Measurements from ENCODE around the gene PHF8.

Gene PHF8

GRCh38 chrX:54012830-54013500, 31.3 kb downstream of the PHF8 start:
- no peak for DNase-seq

- DNase-seq = no peak
These were observed 36.6 kb downstream of the PHF8 start for GRCh38 chrX:54007682-54008081.

- DNase-seq = no peak
These were observed 46.5 kb downstream of the PHF8 start for GRCh38 chrX:53997724-53998123.

DNA sequence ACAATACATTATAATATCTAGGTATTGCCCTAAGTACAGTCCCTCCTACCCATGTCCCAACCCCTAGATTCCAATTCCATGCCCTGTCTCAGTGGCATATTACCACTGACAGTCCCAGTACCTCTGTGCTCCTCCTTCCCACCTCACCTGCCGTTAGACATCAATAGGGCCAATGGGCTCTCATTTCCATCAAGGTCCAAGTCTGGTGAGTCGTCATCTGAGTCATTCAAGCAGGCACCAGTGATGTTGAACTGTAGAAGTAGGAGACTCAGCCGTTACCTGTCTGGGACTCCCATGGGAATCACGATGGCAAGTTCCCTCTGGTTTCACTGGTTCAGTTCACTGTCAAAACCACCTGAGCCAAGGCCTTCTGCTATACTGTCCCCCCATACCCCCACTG, 51.7 kb downstream of the PHF8 start:
- DNase-seq = no peak

DNA sequence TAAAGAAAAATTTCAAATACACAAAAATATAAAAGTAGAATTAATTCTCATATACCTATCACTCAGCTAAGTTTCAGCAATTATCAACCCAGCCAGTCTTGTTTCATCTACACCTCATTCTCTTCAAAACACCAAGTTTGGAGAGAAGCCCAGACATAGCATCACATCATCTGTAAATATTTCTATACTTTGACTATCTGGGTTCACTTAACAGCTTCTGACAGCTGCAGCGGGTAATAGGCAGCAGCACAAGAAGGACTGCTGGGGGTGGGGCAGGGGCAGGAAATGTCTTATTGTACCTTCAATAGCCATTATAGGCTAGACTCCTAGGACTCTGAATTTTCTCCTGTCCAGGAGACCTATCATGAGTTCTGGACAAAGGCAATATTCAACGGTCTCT, 54.1 kb downstream of the PHF8 start:
- no peak for DNase-seq

- DNase-seq = no peak
These were observed 59.4 kb downstream of the PHF8 start for GRCh38 chrX:53984895-53985294.

GRCh38 chrX:53974529-53974928, 69.7 kb downstream of the PHF8 start:
- no peak for DNase-seq

- no peak for DNase-seq
These were observed 74.7 kb downstream of the PHF8 start for GRCh38 chrX:53969540-53969939.

DNA sequence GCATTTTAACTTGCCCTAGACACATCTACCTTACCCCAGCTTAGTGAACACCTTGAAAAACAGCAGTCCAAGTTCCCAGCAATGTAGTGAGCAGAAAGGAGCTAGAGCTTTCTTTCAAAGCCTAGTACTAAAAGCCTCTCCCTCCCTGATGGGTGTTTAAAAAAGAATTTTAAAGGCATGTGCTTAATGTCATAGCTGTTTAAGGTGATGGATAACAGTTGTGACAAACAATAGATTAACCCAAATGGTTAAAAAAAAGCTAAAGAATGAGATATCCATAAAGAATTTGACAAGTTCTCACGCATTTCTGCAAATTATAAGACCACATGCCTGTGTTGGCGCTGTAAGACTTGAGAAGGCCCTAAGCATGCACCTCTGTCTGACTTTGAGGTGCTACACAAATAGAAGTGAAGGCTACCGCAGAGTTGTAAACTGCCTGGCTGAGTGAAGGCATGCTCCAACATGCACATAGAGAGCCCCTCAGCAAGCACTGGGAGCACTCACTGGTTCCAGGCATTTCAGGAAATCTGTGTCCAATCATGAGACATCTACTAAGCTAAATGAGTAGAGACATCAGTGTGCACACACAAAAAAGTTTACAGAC, 94.0 kb downstream of the PHF8 start:
- DNase-seq = no peak

- DNase-seq = no peak
These were observed 104.1 kb downstream of the PHF8 start for GRCh38 chrX:53940180-53940579.

GRCh38 chrX:53939127-53939526, 105.1 kb downstream of the PHF8 start:
- DNase-seq = no peak

DNA sequence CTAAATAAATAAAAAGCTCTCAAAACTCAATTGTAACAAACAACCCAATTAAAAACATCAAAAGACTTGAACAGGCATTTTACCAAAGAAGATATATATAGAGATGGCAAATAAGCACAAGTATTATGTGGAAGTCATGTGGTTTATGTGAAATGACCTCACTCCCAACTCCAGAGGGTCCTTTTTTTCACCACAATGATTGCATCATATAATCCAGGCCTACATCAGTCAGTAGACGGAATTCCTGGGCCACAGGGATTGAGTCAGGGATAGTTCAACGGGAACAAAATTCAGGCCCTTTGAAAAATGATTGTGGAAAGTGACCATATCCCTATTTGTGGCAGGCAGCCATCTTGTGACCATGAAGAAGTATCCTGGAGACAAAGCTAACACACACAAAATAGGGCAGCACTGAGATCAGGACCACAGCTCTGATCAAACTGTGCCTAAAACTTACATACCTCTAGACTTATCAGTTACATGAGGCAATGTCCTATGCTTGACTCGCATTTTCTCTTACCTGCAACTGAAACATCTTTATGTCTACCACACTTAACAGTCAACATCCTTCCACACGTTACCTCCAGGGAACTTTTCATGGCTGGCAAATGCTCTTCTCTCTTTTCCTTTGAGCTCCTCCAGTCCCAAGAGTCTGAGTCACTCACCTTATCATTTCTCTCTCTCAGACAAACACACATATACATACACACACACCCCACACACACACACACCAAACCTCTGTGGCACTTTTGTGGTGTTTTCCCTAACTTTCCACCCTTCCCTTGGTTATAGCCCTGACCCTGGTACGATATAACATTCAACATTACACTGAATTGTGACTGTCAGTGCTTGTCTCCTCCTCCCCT, 113.5 kb downstream of the PHF8 start:
- no peak for DNase-seq

GRCh38 chrX:53926030-53926429, 118.2 kb downstream of the PHF8 start:
- no peak for DNase-seq

GRCh38 chrX:53918702-53919101, 125.6 kb downstream of the PHF8 start:
- DNase-seq = no peak

GRCh38 chrX:53900623-53901022, 143.7 kb downstream of the PHF8 start:
- no peak for DNase-seq

- no peak for DNase-seq
These were observed 149.0 kb downstream of the PHF8 start for GRCh38 chrX:53895270-53895669.

All from NCI-H526 treated with DMSO at 0.1 percent for 48 hours (cell line).